Mesenchymal stem cell (in vitro differentiated cells and primary cell): Measurements from ENCODE around the gene PDE9A.
"Not testable (repeated sequence)": the region's sequence is repeated elsewhere in the genome, so short reads cannot be mapped to it uniquely, and the experiment has no call there.

ENCODE experiments used
- DNase-seq: peaks from one replicate; pipeline ENCODE4 v3.0.0-alpha.2; 2013
- H2AFZ ChIP-seq: one replicate; pipeline ENCODE4 v1.6.1; 2013; ENCODE audit warnings: low read depth, mild to moderate bottlenecking, control low read depth, inconsistent platforms, low read length, moderate library complexity
- H2AK5ac ChIP-seq: 2 replicates; pipeline ENCODE4 v1.6.1; 2013; ENCODE audit warnings: low read length, moderate library complexity, mild to moderate bottlenecking, inconsistent platforms; ENCODE audit not compliant: severe bottlenecking
- H2BK120ac ChIP-seq: one replicate; pipeline ENCODE4 v1.6.1; 2013; ENCODE audit warnings: low read depth, mild to moderate bottlenecking, inconsistent platforms, low read length, moderate library complexity
- H2BK12ac ChIP-seq, 2 experiments: one replicate each; pipeline ENCODE4 v1.6.1; 2013; ENCODE audit warnings: inconsistent platforms in 2 of 2, low read length in 2 of 2, mild to moderate bottlenecking in 2 of 2, moderate library complexity in 2 of 2, control low read depth in 1 of 2
- H2BK15ac ChIP-seq: one replicate; pipeline ENCODE4 v1.6.1; 2013; ENCODE audit warnings: mild to moderate bottlenecking, low read depth, inconsistent platforms; ENCODE audit not compliant: poor library complexity, severe bottlenecking
- H2BK5ac ChIP-seq: 2 replicates; pipeline ENCODE4 v1.6.1; 2013; ENCODE audit warnings: low read depth, mild to moderate bottlenecking, low read length, control low read depth, inconsistent platforms; ENCODE audit not compliant: poor library complexity, severe bottlenecking
- H3K14ac ChIP-seq, 2 experiments: one replicate each; pipeline ENCODE4 v1.6.1; 2013; ENCODE audit warnings: inconsistent platforms in 2 of 2, low read length in 2 of 2, control low read depth in 1 of 2, mild to moderate bottlenecking in 1 of 2, moderate library complexity in 1 of 2
- H3K18ac ChIP-seq, 2 experiments: one replicate each; pipeline ENCODE4 v1.6.1; 2013; ENCODE audit warnings: inconsistent platforms in 2 of 2, low read length in 2 of 2, control low read depth in 1 of 2, low read depth in 1 of 2, mild to moderate bottlenecking in 1 of 2
- H3K23ac ChIP-seq, 2 experiments: one replicate each; pipeline ENCODE4 v1.6.1; 2013; ENCODE audit warnings: inconsistent platforms in 2 of 2, low read length in 2 of 2, mild to moderate bottlenecking in 2 of 2, moderate library complexity in 2 of 2, control low read depth in 1 of 2
- H3K27ac ChIP-seq: 2 replicates; pipeline ENCODE4 v1.5.1; 2013; ENCODE audit warnings: mild to moderate bottlenecking, moderate library complexity, low read length, control low read depth, inconsistent platforms; ENCODE audit not compliant: poor library complexity, severe bottlenecking
- H3K27me3 ChIP-seq, 2 experiments: 2 replicates each; pipeline versions ENCODE4 v1.6.1 to v1.7.0; 2013; ENCODE audit warnings: low read length in 2 of 2, mild to moderate bottlenecking in 2 of 2, moderate library complexity in 2 of 2, control low read depth in 1 of 2, inconsistent platforms in 1 of 2; ENCODE audit not compliant: control insufficient read depth in 1 of 2, insufficient read depth in 1 of 2
- H3K36me3 ChIP-seq, 2 experiments: 2 replicates each; pipeline versions ENCODE4 v1.6.1 to v1.7.0; 2013; ENCODE audit warnings: low read length in 2 of 2, control low read depth in 1 of 2, inconsistent platforms in 1 of 2, low read depth in 1 of 2, mild to moderate bottlenecking in 1 of 2; ENCODE audit not compliant: insufficient read depth in 2 of 2, control insufficient read depth in 1 of 2
- H3K4ac ChIP-seq, 2 experiments: one replicate each; pipeline ENCODE4 v1.6.1; 2013; ENCODE audit warnings: inconsistent platforms in 2 of 2, low read length in 2 of 2, mild to moderate bottlenecking in 2 of 2, moderate library complexity in 2 of 2, control low read depth in 1 of 2, low read depth in 1 of 2
- H3K4me1 ChIP-seq: 2 replicates; pipeline ENCODE4 v1.6.1; 2013; ENCODE audit warnings: low read depth, low read length, control low read depth; ENCODE audit not compliant: control insufficient read depth, insufficient read depth
- H3K4me2 ChIP-seq: 2 replicates; pipeline ENCODE4 v1.6.1; 2013; ENCODE audit warnings: low read length, mild to moderate bottlenecking, inconsistent platforms; ENCODE audit not compliant: poor library complexity, severe bottlenecking
- H3K4me3 ChIP-seq, 2 experiments: 2 replicates each; pipeline versions ENCODE4 v1.5.1 to v1.7.0; 2013; ENCODE audit warnings: low read length in 2 of 2, mild to moderate bottlenecking in 2 of 2, control low read depth in 1 of 2, low read depth in 1 of 2; ENCODE audit not compliant: insufficient read depth in 1 of 2
- H3K79me1 ChIP-seq: replicated peaks from 2 replicates; pipeline ENCODE4 v1.6.1; 2013; ENCODE audit warnings: mild to moderate bottlenecking, control low read depth, low read length, inconsistent platforms; ENCODE audit not compliant: poor library complexity, severe bottlenecking
- H3K9ac ChIP-seq: 2 replicates; pipeline ENCODE4 v1.7.0; 2013; ENCODE audit warnings: mild to moderate bottlenecking, low read length, moderate library complexity
- H3K9me3 ChIP-seq: 2 replicates; pipeline ENCODE4 v1.7.0; 2013; ENCODE audit warnings: mild to moderate bottlenecking, low read length; ENCODE audit not compliant: control insufficient read depth
- H4K8ac ChIP-seq: one replicate; pipeline ENCODE4 v1.6.1; 2013; ENCODE audit warnings: inconsistent platforms, mild to moderate bottlenecking, low read length, moderate library complexity
- H4K91ac ChIP-seq: one replicate; pipeline ENCODE4 v1.6.1; 2013; ENCODE audit warnings: mild to moderate bottlenecking, low read length, inconsistent platforms
- WGBS: methylation state at CpG from one replicate; pipeline ENCODE4 v1.1.7; 2013; ENCODE audit warnings: mixed read lengths; 5-methylcytosine and 5-hydroxymethylcytosine counted together

Gene PDE9A

DNA sequence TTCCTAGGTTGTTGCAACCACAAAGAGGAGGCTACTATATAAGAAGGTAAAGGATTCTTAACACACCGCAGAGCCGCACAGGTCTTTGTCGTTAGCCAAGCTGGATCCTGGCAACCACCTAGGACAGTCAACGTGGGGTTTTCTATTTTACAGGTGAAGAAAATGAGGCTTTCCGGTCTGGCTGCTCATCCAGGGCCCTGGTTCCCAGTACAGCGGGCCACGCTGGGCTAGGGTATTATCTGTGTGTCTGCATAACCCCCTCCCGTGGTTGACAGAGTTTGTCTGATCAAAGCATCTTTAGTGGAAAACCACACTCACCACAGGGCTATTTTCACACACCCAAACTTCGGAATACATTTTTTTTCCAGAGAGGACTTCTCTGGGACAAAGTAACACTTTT is 39.0 kb upstream of the PDE9A start:
- no peak overlapping the region for H4K91ac ChIP-seq
- no peak overlapping the region for H3K4ac ChIP-seq
- H2AK5ac ChIP-seq = no peak overlapping the region
- H2BK5ac ChIP-seq = no peak overlapping the region
- H3K27ac ChIP-seq = no peak overlapping the region
- no peak overlapping the region for H3K23ac ChIP-seq
- H3K4me1 ChIP-seq = peaks cover 11% of the 10 kb centered on the region
- H4K8ac ChIP-seq = no peak overlapping the region
- no peak overlapping the region for H2AFZ ChIP-seq
- no peaks in the 10 kb centered on the region for H3K79me1 ChIP-seq
- no peak overlapping the region for H3K18ac ChIP-seq
- DNase-seq = no peak
- peaks cover 36 to 37% of the 10 kb centered on the region in 2 experiments for H3K27me3 ChIP-seq
- no peak overlapping the region for H2BK120ac ChIP-seq
- H3K4me3 ChIP-seq = no peak overlapping the region
- H3K9ac ChIP-seq = no peak overlapping the region
- H3K14ac ChIP-seq = no peak overlapping the region
- no peak overlapping the region for H3K4me2 ChIP-seq
- no peak overlapping the region for H2BK15ac ChIP-seq
- WGBS = 92% methylated on average over 9 of the region's 9 CpGs
- H3K9me3 ChIP-seq = peaks cover 10% of the 10 kb centered on the region
- no peaks in the 10 kb centered on the region for H3K36me3 ChIP-seq
- H2BK12ac ChIP-seq = no peak overlapping the region

DNA sequence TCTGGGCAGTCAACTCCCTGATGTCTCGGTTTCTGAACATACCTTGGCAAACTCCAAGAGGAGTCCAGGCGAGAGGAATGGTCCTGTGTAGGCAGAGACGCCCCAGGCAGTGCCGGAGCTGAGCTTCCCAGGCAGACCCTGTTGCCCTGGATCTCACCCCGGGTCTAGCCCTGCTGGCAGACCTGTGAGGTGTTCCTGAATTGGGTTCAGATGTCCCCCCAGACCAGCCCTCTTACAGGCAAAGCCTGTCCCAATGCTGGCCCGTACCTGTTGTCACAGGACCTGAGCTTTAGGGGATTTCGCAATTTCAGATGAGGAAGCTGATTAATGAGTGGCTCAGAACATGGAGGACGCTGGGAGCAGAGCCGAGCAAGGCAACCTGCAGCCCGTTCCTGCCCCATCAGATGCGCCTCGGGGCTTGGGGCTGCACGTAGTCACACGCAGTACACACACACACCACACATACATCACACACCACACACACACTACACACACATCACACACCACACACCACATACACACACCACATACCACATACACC is 38.5 kb upstream of the PDE9A start:
- no peak overlapping the region for H3K27ac ChIP-seq
- no peak overlapping the region for H2BK12ac ChIP-seq
- H2AFZ ChIP-seq = no peak overlapping the region
- no peak overlapping the region for H2BK120ac ChIP-seq
- no peak overlapping the region for H3K4ac ChIP-seq
- H2AK5ac ChIP-seq = peak overlapping the region; percentile 35
- H3K27me3 ChIP-seq = peaks cover 41 to 42% of the 10 kb centered on the region in 2 experiments
- no peak overlapping the region for H3K4me2 ChIP-seq
- DNase-seq = peak; percentile 11
- peak overlapping the region in 1 of 2 experiments; percentile 61 for H3K14ac ChIP-seq
- no peak overlapping the region for H2BK15ac ChIP-seq
- H3K4me3 ChIP-seq = no peak overlapping the region
- H3K79me1 ChIP-seq = no peaks in the 10 kb centered on the region
- no peak overlapping the region for H2BK5ac ChIP-seq
- H3K9ac ChIP-seq = no peak overlapping the region
- H4K91ac ChIP-seq = no peak overlapping the region
- H3K4me1 ChIP-seq = peaks cover 11% of the 10 kb centered on the region
- H3K23ac ChIP-seq = peak overlapping the region in 1 of 2 experiments; percentile 48
- H3K18ac ChIP-seq = no peak overlapping the region
- no peaks in the 10 kb centered on the region for H3K36me3 ChIP-seq
- peaks cover 5% of the 10 kb centered on the region for H3K9me3 ChIP-seq
- 75% methylated on average over 14 of the region's 14 CpGs for WGBS
- no peak overlapping the region for H4K8ac ChIP-seq

DNA sequence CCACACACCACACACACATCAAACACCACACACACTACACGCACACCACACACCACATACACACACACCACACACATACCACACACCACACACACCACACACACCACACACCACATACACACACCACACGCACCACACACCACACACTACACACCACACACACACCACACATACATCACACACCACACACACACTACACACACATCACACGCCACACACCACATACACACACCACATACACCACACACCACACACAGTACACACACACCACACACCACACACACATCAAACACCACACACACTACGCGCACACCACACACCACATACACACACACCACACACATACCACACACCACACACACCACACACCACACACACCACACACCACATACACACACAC is 38.0 kb upstream of the PDE9A start:
- H2BK15ac ChIP-seq, H2AFZ ChIP-seq, H3K79me1 ChIP-seq, H2BK120ac ChIP-seq, H3K9me3 ChIP-seq, H2AK5ac ChIP-seq, DNase-seq, H3K9ac ChIP-seq, H4K91ac ChIP-seq, H3K36me3 ChIP-seq, H3K4me2 ChIP-seq, H2BK5ac ChIP-seq, H4K8ac ChIP-seq, H3K4ac ChIP-seq, H3K4me3 ChIP-seq, H3K27ac ChIP-seq: not testable (repeated sequence)
- Histone ChIP-seq H3K4me1 (peaks cover 11% of the 10 kb centered on the region), H3K14ac (peak overlapping the region in 1 of 2 experiments; percentile 61), H2BK12ac (peak overlapping the region in 1 of 2 experiments; percentile 23), H3K27me3 (peaks cover 43 to 47% of the 10 kb centered on the region in 2 experiments), H3K18ac (peak overlapping the region in 1 of 2 experiments; percentile 48), H3K23ac (peak overlapping the region in 1 of 2 experiments; percentile 48)
- no CpG with 5 or more reads among the region's 5 CpGs for WGBS

DNA sequence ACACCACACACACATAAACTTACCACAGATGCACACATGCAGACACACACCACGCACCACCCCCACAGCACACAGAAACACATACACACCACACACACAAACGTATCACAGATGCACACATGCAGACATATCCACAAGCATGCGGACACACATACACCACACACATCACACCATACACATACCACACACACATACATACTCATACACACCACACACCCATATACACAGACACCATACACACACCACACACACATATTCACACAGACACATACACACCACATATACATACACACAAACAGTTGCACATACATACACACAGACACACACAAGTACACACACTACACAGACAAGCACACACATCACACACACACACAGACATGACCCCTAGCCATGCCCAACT is 37.5 kb upstream of the PDE9A start:
- H3K4me1 ChIP-seq = peaks cover 11% of the 10 kb centered on the region
- H3K4me2 ChIP-seq = no peak overlapping the region
- H3K9me3 ChIP-seq = peaks cover 4% of the 10 kb centered on the region
- H3K18ac ChIP-seq = peak overlapping the region in 1 of 2 experiments; percentile 48
- no peak overlapping the region for H4K8ac ChIP-seq
- no peaks in the 10 kb centered on the region for H3K36me3 ChIP-seq
- 59% methylated on average over 3 of the region's 3 CpGs for WGBS
- peaks cover 43 to 48% of the 10 kb centered on the region in 2 experiments for H3K27me3 ChIP-seq
- H3K9ac ChIP-seq = no peak overlapping the region
- no peak overlapping the region for H4K91ac ChIP-seq
- H2BK5ac ChIP-seq = no peak overlapping the region
- no peak overlapping the region for H2BK15ac ChIP-seq
- no peak overlapping the region for H2BK12ac ChIP-seq
- no peaks in the 10 kb centered on the region for H3K79me1 ChIP-seq
- H3K4me3 ChIP-seq = peak overlapping the region in 1 of 2 experiments; percentile 66
- no peak overlapping the region for H2BK120ac ChIP-seq
- no peak overlapping the region for H3K23ac ChIP-seq
- DNase-seq = no peak
- H2AFZ ChIP-seq = no peak overlapping the region
- no peak overlapping the region for H3K14ac ChIP-seq
- H3K4ac ChIP-seq = no peak overlapping the region
- no peak overlapping the region for H3K27ac ChIP-seq
- no peak overlapping the region for H2AK5ac ChIP-seq
